Adipose tissue (tissue), 3 donors: Measurements from ENCODE around the gene PCOLCE2. TPM values are rescaled to one million over a fixed set of nuclear protein-coding genes. Genes with fewer than 3 reads are reported as not detected.

Experiments
- H3K27ac ChIP-seq: one replicate; pipeline ENCODE4 v1.5.1; 2013; ENCODE audit warnings: low read depth, low read length
- WGBS, 3 donors: extraction: QIAGEN DNeasy Blood & Tissue Kit; methylation state at CpG; one replicate each; pipeline ENCODE4 v1.1.7; 2013; 5-methylcytosine and 5-hydroxymethylcytosine counted together
- polyA plus RNA-seq, 3 donors: library from polyadenylated mRNA; stranded (reverse); fragments of 200-250 nt; gene quantifications; one replicate each; pipeline ENCODE4 v1.2.3, GENCODE V29; 2013
- donor health status: healthy with polysubstance abuse.
- donor health status: Bipolar disorder and iron deficiency.
- donor health status: healthy.

The PCOLCE2 gene
- polyA plus RNA-seq, 3 donors = 8.0 to 132 (median 114) TPM

- WGBS, 3 donors = 29 to 45% (median 43%) methylated on average over 2 of the region's 2 CpGs
- no peak overlapping the region for H3K27ac ChIP-seq
These were observed 41.9 kb downstream of the PCOLCE2 start for GRCh38 chr3:142846779-142847577.

GRCh38 chr3:142844339-142844977 lies 44.4 kb downstream of the PCOLCE2 start:
- no peak overlapping the region for H3K27ac ChIP-seq
- WGBS, 3 donors = 68 to 78% (median 71%) methylated on average over 4 of the region's 4 CpGs

GRCh38 chr3:142839831-142840230 lies 49.1 kb downstream of the PCOLCE2 start:
- H3K27ac ChIP-seq = no peak overlapping the region
- WGBS, 3 donors = 78 to 87% (median 80%) methylated on average over 2 of the region's 2 CpGs

GRCh38 chr3:142837526-142837925 lies 51.4 kb downstream of the PCOLCE2 start:
- WGBS, 3 donors = 66 to 79% (median 78%) methylated on average over 1 of the region's 1 CpG
- no peak overlapping the region for H3K27ac ChIP-seq

- no peak overlapping the region for H3K27ac ChIP-seq
- 14 to 30% (median 27%) methylated on average over 9 of the region's 9 CpGs for WGBS, 3 donors
These were observed 60.1 kb downstream of the PCOLCE2 start for GRCh38 chr3:142828703-142829305.

GRCh38 chr3:142819179-142819578 lies 69.7 kb downstream of the PCOLCE2 start:
- H3K27ac ChIP-seq = no peak overlapping the region

- 91 to 96% (median 94%) methylated on average over 9 of the region's 9 CpGs for WGBS, 3 donors
- no peak overlapping the region for H3K27ac ChIP-seq
These were observed 70.2 kb downstream of the PCOLCE2 start for GRCh38 chr3:142818651-142819050.

GRCh38 chr3:142817897-142818296 lies 71.0 kb downstream of the PCOLCE2 start:
- WGBS, 3 donors = 60 to 68% (median 61%) methylated on average over 7 of the region's 7 CpGs
- H3K27ac ChIP-seq = no peak overlapping the region

- WGBS, 3 donors = 58 to 70% (median 59%) methylated on average over 1 of the region's 1 CpG
- no peak overlapping the region for H3K27ac ChIP-seq
These were observed 71.5 kb downstream of the PCOLCE2 start for GRCh38 chr3:142817356-142817755.

GRCh38 chr3:142815803-142816202 lies 73.1 kb downstream of the PCOLCE2 start:
- 89 to 96% (median 94%) methylated on average over 6 of the region's 6 CpGs for WGBS, 3 donors
- H3K27ac ChIP-seq = no peak overlapping the region

GRCh38 chr3:142809259-142809658 lies 79.6 kb downstream of the PCOLCE2 start:
- H3K27ac ChIP-seq = no peak overlapping the region
- WGBS, 3 donors = 74 to 89% (median 76%) methylated on average over 3 of the region's 3 CpGs

- H3K27ac ChIP-seq = no peak overlapping the region
- 87 to 88% (median 88%) methylated on average over 9 of the region's 9 CpGs for WGBS, 3 donors
These were observed 80.6 kb downstream of the PCOLCE2 start for GRCh38 chr3:142808103-142808917.

- 64 to 82% (median 69%) methylated on average over 1 of the region's 1 CpG for WGBS, 3 donors
- no peak overlapping the region for H3K27ac ChIP-seq
These were observed 86.0 kb downstream of the PCOLCE2 start for GRCh38 chr3:142802891-142803290.

- 83 to 92% (median 91%) methylated on average over 2 of the region's 2 CpGs for WGBS, 3 donors
- H3K27ac ChIP-seq = no peak overlapping the region
These were observed 87.1 kb downstream of the PCOLCE2 start for GRCh38 chr3:142801746-142802145.

GRCh38 chr3:142796823-142797222 lies 92.1 kb downstream of the PCOLCE2 start:
- no peak overlapping the region for H3K27ac ChIP-seq
- 35 to 77% (median 60%) methylated on average over 2 of the region's 2 CpGs for WGBS, 3 donors

- no peak overlapping the region for H3K27ac ChIP-seq
- 76 to 92% (median 89%) methylated on average over 1 of the region's 1 CpG for WGBS, 3 donors
These were observed 93.6 kb downstream of the PCOLCE2 start for GRCh38 chr3:142795332-142795731.

- H3K27ac ChIP-seq = no peak overlapping the region
- 77 to 88% (median 83%) methylated on average over 4 of the region's 4 CpGs for WGBS, 3 donors
These were observed 94.4 kb downstream of the PCOLCE2 start for GRCh38 chr3:142794508-142794907.

GRCh38 chr3:142787719-142788118 lies 101.2 kb downstream of the PCOLCE2 start:
- H3K27ac ChIP-seq = no peak overlapping the region
- 27 to 52% (median 50%) methylated on average over 1 of the region's 1 CpG for WGBS, 3 donors

- H3K27ac ChIP-seq = no peak overlapping the region
- 77 to 94% (median 86%) methylated on average over 4 of the region's 4 CpGs for WGBS, 3 donors
These were observed 102.9 kb downstream of the PCOLCE2 start for GRCh38 chr3:142785996-142786395.
